Muscle of leg (tissue), 11 donors: Measurements from ENCODE around the gene ATP10B. TPM values are rescaled to one million over a fixed set of nuclear protein-coding genes. Genes with fewer than 3 reads are reported as not detected.

Experiments
- DNase-seq: peaks from one replicate; pipeline ENCODE4 v3.0.0; 2013
- H3K27ac ChIP-seq: one replicate; pipeline ENCODE4 v1.5.1; 2013; ENCODE audit warnings: mild to moderate bottlenecking, low read length, control low read depth
- H3K27me3 ChIP-seq: one replicate; pipeline ENCODE4 v1.6.1; 2013; ENCODE audit warnings: low read length; ENCODE audit not compliant: control insufficient read depth, insufficient read depth
- H3K36me3 ChIP-seq: one replicate; pipeline ENCODE4 v1.6.1; 2013; ENCODE audit warnings: low read length; ENCODE audit not compliant: control insufficient read depth, insufficient read depth
- H3K4me1 ChIP-seq: one replicate; pipeline ENCODE4 v1.6.1; 2013; ENCODE audit warnings: low read length; ENCODE audit not compliant: control insufficient read depth, insufficient read depth
- H3K4me3 ChIP-seq: one replicate; pipeline ENCODE4 v1.5.1; 2013; ENCODE audit warnings: low read length, control low read depth
- H3K9me3 ChIP-seq: replicated peaks from 2 replicates; pipeline ENCODE4 v1.6.1; 2013; ENCODE audit warnings: low read depth, low read length; ENCODE audit not compliant: control insufficient read depth
- WGBS: methylation state at CpG from one replicate; pipeline ENCODE4 v1.1.5; 2013; ENCODE audit warnings: missing lambda C conversion rate; ENCODE audit not compliant: insufficient coverage; 5-methylcytosine and 5-hydroxymethylcytosine counted together
- polyA plus RNA-seq, 8 donors: library from polyadenylated mRNA; unstranded; fragments of 120-200 nt; gene quantifications; one replicate each; pipeline versions ENCODE4 v1.2.1 to v1.2.3, GENCODE V29; 2013; ENCODE audit warnings: inconsistent platforms in 1 of 8, low replicate concordance in 1 of 8; ENCODE audit not compliant: insufficient read length in 8 of 8, insufficient read depth in 1 of 8
- total RNA-seq: library from RNA; stranded (reverse); fragments of 120-200 nt; gene quantifications from one replicate; pipeline ENCODE4 v1.2.4, GENCODE V29; 2013

Gene ATP10B
- total and polyA plus RNA-seq, 9 donors: 0.24 to 1.4 (median 0.60) TPM

DNA sequence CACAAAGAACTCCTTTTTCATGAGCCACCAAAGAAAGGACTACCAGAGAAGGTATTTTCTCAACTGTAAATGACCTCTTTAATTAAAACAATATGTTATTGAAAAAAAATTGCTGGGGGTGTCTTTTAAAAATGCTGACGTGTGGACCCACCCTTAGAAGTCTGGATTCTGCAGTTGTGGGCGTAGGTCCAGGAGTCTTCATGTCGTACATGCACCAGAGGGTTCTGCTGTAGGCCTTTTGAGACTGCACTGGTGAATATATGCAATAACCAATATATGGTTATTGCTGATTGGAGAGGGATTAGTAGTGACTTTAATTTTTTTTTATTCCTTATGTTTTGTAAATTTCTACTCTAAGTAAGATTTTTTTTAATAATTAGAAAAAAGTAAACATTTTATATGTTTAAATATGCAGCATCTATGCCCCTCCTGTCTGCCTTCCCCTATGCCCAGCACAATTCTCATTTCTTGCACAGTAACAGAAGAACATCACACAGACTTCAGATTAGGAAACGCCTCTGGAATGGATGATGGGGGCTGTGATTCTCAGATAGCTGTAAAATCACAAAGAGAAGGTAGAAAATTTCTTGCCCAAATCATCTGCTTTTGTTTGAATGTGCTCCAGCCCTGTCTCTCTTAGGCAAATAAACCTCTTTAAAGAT is 328.4 kb downstream of the ATP10B start:
- 30% methylated on average over 2 of the region's 4 CpGs for WGBS
- no peak for DNase-seq
- Histone ChIP-seq H3K4me3 (no peak overlapping the region), H3K9me3 (no peaks in the 10 kb centered on the region), H3K27ac (no peak overlapping the region), H3K4me1 (peaks cover 7% of the 10 kb centered on the region), H3K36me3 (no peaks in the 10 kb centered on the region), H3K27me3 (no peaks in the 10 kb centered on the region)

GRCh38 chr5:160521392-160521663 is 330.7 kb downstream of the ATP10B start:
- Histone ChIP-seq H3K27me3 (no peaks in the 10 kb centered on the region), H3K9me3 (no peaks in the 10 kb centered on the region), H3K4me1 (no peaks in the 10 kb centered on the region), H3K4me3 (no peak overlapping the region), H3K36me3 (no peaks in the 10 kb centered on the region), H3K27ac (no peak overlapping the region)
- no peak for DNase-seq

DNA sequence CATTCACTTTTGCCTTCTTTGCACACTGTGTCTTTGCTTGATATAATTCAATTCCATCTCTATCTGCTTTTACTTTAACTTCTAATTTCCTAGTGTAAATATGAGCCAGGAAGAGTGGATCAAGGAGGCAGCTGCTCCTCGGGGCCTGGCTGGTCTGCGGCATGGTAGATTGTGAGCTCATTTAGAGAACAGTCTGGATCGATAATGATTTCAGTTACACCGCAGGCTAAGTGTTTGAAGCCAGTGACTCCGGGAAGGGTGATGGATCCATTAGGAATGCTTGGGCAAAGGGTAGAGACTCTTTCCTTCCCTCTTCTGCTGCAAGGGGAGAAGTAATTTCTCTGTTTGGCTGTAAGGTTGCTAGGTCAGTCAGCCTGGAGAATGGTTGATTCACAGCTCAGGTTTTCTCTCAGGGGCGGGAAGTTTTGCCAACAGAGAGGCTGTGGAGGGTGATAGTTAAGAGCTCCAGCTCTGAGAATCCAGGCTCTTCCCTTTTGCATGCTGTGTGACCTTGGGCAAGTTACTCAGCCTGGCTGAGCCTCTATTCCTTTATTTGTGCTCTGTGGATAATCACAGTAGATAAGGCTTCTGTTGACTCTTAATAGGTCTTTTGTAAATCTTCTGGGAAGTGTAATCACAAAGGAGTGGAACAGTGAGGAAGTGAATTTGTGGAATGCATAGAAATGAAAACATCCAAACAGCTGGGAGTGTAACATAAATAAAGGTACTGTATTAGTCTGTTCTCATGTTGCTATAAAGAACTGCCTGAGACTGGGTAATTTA is 331.2 kb downstream of the ATP10B start:
- no peak for DNase-seq
- Histone ChIP-seq H3K27ac (no peak overlapping the region), H3K27me3 (no peaks in the 10 kb centered on the region), H3K4me3 (no peak overlapping the region), H3K9me3 (no peaks in the 10 kb centered on the region), H3K36me3 (no peaks in the 10 kb centered on the region), H3K4me1 (no peaks in the 10 kb centered on the region)
- 40% methylated on average over 1 of the region's 6 CpGs for WGBS

- no peak overlapping the region for H3K27ac ChIP-seq
- DNase-seq: no peak
- no peaks in the 10 kb centered on the region for H3K9me3 ChIP-seq
- H3K27me3 ChIP-seq: peaks cover under 1% of the 10 kb centered on the region
- no peaks in the 10 kb centered on the region for H3K36me3 ChIP-seq
- 98% methylated on average over 6 of the region's 8 CpGs for WGBS
- no peaks in the 10 kb centered on the region for H3K4me1 ChIP-seq
- no peak overlapping the region for H3K4me3 ChIP-seq
These were observed 335.1 kb downstream of the ATP10B start for GRCh38 chr5:160516696-160517530.

DNA sequence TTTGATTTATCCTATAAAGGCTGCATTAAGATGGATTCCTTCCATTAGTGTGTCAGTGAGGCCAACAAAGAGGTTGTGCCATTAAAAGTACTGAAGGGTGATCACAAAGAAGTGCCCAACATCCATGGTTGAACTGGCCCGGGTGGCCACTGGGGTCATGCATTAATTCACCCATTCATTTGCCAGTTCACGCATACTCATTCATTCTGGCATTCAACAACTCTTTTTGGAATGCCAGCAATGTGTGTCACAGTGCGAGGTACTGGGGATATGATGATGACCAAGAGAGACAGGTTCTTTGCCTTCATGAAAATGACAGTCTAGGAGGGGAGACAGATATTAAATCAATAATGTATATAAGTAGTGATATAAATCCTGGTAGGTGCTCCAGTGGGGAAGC is 337.1 kb downstream of the ATP10B start:
- no peak overlapping the region for H3K27ac ChIP-seq
- no peaks in the 10 kb centered on the region for H3K9me3 ChIP-seq
- WGBS: no CpG with 5 or more reads among the region's 3 CpGs
- H3K36me3 ChIP-seq: no peaks in the 10 kb centered on the region
- DNase-seq: no peak
- H3K4me1 ChIP-seq: no peaks in the 10 kb centered on the region
- no peak overlapping the region for H3K4me3 ChIP-seq
- H3K27me3 ChIP-seq: peaks cover 5% of the 10 kb centered on the region

DNA sequence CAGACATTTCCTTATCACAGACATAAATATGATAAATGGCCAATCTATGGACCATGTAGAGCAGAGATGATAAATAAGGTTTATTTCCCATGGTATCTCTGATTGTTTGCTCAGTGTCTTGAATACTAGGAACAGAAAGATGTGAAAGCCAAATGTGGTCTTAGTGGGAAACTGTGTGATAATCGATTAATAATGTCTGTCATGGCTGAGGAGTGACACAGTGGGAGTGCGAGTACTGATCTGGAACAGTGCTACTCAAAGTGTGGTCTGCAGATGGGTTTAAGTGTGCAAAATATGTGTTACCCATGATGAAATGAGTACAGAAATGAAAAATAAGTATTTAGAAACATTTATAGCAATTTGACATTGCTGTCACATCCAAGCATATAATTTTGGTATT is 337.8 kb downstream of the ATP10B start:
- H3K36me3 ChIP-seq: no peaks in the 10 kb centered on the region
- no peak overlapping the region for H3K4me3 ChIP-seq
- DNase-seq: no peak
- H3K4me1 ChIP-seq: no peaks in the 10 kb centered on the region
- H3K27me3 ChIP-seq: peaks cover 5% of the 10 kb centered on the region
- H3K9me3 ChIP-seq: no peaks in the 10 kb centered on the region
- WGBS: 80% methylated on average over 1 of the region's 2 CpGs
- no peak overlapping the region for H3K27ac ChIP-seq

- Histone ChIP-seq H3K36me3 (no peaks in the 10 kb centered on the region), H3K9me3 (no peaks in the 10 kb centered on the region), H3K27ac (no peak overlapping the region), H3K4me1 (no peaks in the 10 kb centered on the region), H3K27me3 (peaks cover 5% of the 10 kb centered on the region), H3K4me3 (no peak overlapping the region)
- no peak for DNase-seq
These were observed 338.5 kb downstream of the ATP10B start for GRCh38 chr5:160513485-160513884.
